Measurements from ENCODE around the gene SCD5.
A peak's percentile ranks its signal among the peaks of the same experiment; 100 is the strongest.

The SCD5 gene

GRCh38 chr4:82758701-82759685 lies 39.6 kb downstream of the SCD5 start:
- FAIRE-seq: no peak

DNA sequence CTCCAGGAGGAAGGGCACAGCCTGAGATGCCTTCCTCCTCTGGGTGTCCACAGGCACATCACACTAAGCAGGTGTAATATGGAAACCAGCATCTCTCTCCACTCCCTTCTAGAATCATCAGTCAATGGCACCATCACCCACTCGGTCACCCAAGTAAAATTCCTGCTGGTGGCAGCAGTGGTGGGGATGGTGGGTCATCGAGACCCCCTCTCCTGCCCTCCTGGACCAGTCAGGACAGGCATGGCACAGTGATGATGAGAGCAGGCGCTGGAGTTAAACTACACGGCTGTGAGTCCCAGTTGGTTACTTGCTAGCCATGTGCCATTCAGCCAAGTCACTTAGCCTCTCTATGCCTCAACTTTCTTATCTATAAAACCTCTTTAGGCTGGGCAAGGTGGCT lies 42.5 kb downstream of the SCD5 start:
- FAIRE-seq: no peak

DNA sequence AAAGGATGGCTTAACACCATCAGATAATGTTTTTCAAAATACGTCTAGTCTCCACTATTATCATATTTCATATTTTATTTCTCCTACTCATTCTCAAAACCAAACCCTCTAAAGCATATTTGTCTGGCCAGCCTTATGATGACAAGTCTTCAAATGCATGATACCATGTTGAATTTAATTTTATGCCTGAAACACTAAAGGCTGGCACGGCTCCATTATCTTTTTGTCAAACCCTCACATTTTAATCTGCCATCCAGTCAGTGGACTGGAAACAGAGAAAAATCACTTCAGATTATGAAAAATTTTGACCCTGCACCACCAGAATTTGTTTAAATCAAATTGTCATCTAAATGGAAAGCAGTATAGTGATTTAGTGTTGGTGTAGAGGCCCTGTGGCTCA lies 42.9 kb downstream of the SCD5 start:
- FAIRE-seq: no peak

- FAIRE-seq: no peak
Observed at GRCh38 chr4:82754513-82755165, 44.0 kb downstream of the SCD5 start.

GRCh38 chr4:82753725-82754410 lies 44.7 kb downstream of the SCD5 start:
- FAIRE-seq: no peak

DNA sequence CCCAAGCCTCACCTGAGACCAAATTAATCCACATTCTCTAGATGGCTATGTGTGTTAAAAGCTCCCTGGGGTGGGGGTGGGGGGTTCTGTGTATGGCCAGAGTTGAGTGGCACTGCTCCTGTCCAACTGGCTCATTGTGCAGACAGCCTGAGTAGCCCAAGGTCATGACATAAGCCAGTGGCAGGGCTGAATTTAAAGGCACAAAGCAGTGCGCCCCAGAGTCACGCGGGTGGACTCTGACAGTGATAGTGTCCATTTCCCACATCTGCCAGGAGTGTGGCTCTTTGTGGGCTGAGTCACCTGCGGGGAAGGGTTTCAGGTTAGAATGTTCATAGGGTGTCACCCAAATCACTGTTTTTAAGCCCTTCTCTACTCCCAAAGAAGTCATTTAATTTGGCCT lies 45.4 kb downstream of the SCD5 start:
- no peak for FAIRE-seq

GRCh38 chr4:82748810-82749470 lies 49.7 kb downstream of the SCD5 start:
- no peak for FAIRE-seq

GRCh38 chr4:82747686-82748575 lies 50.7 kb downstream of the SCD5 start:
- FAIRE-seq: no peak

DNA sequence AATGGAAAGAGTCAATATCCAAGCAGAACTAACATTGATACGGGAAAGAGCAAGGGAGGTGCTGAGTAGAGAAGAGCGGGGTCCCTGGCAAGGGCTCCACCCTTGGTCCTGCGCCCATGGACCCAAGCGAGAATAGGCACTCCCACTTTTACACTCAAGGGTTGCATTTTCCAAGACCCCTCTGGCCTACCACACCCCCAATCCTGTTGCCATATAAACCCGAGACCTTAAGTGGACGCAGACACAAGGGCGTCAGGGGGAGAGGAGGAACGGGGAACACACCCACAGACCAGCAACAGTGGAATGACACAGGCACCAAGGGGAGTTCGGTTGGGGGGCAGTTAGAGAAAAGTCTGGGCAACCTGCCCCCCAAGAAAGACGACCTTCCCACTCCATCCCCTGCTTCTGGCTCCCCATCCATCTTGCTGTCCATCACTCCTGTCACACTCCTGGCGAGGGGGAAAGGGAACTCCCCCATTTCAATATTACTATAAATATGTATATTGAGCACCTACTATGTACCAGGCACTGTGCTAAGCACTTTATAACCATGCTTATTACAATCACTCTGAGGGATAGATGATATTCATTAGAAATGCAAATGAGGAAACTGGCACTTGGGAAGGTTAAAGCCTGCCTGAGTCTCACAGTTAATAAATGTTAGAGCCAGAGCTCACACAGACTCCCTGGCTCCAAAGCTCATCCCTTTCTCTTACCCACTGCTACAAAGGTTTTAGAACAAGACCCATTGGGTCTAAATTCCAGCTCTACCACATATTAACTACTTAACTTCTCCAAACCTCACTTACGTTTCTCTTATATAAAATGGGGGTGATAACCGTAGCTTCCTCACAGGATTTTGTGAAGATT lies 51.7 kb downstream of the SCD5 start:
- peak; percentile 24 for FAIRE-seq

DNA sequence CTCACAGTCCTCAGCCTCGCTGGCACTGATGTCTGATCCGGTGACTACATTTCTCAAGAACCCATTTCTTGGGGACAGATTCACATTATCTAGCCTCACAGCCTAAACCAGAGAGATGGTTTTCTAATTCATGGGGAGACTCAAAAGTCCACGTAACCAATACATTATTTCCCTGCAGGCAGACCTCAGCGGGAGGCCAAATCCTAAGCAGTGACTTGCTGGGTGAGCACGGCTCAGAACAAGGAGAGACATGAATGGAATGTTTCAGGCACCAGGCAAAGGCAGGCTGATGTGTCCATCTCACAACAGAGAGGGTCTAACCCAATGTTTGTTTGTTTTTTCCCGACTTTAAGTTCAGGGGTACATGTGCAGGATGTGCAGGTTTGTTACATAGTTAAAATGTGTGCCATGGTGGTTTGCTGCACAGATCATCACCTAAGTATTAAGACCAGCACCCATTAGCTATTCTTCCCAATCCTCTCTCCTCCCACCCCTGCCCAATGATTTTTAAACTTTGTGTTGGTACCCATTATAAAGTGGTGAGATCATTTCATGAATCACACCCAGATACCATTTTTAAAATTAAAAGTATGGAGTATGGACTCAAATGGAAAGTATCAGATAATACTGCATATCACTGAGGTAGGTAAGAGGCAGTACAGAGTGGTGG lies 53.3 kb downstream of the SCD5 start:
- no peak for FAIRE-seq

DNA sequence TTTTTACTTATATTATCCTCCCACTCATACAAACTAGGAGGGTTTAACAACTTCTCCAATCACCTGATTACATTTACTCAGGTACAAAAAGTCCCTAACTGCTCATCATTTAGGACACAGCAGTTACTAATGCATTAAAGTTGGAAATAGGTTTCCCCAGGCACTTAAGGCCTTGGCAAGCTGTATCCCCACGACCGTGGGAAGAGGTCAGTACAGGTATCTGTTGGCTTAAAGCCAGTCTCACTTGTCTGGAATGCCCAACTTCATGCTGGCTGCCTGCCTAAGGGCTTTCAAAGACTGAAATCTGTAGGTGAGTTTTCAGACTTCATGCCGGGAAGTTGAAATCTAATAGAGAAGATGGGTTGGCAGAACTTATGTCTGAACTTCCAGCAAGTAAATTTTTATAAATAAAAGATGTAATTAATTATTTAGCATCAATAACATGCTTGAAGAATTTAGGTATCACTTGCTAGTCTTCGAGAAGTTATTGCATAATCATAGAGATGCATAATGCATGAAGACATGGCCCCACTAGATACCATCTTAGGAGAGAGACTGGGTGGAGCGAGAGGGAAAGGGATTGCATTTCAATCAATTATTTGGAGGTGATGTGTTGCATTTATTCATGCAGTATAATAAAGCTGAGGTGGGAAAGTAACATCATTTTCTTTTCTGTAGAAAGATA lies 54.2 kb downstream of the SCD5 start:
- FAIRE-seq: no peak

- FAIRE-seq: no peak
Observed at GRCh38 chr4:82741188-82741587, 57.4 kb downstream of the SCD5 start.

GRCh38 chr4:82739287-82740190 lies 59.1 kb downstream of the SCD5 start:
- no peak for FAIRE-seq

DNA sequence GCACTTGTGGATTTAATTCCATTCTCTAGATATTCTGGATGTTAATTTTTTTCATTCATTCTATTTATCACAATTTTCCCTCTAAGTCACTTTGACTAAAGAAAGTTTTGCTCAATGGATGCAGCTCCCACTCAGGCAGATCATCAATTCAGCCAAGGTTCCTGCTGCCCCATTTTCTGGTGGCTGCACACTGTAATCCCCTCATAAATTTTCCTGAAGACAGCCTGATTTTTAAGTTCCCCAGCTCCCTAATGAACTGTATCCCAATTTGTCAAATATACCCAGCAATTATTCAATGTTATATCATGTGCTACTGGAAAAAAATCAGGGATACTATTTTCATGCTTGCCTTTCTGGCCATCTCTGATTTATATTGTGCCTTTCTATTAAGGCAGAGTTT lies 61.2 kb downstream of the SCD5 start:
- FAIRE-seq: no peak

- FAIRE-seq: no peak
Observed at GRCh38 chr4:82733636-82734035, 65.0 kb downstream of the SCD5 start.

- FAIRE-seq: no peak
Observed at GRCh38 chr4:82728301-82728700, 70.3 kb downstream of the SCD5 start.

GRCh38 chr4:82726596-82726995 lies 72.0 kb downstream of the SCD5 start:
- no peak for FAIRE-seq

GRCh38 chr4:82721819-82722423 lies 76.7 kb downstream of the SCD5 start:
- FAIRE-seq: no peak
